ENCODE results near the gene PNPLA7.
"Not testable (repeated sequence)": the region's sequence is repeated elsewhere in the genome, so short reads cannot be mapped to it uniquely, and the experiment has no call there.

Gene PNPLA7

DNA sequence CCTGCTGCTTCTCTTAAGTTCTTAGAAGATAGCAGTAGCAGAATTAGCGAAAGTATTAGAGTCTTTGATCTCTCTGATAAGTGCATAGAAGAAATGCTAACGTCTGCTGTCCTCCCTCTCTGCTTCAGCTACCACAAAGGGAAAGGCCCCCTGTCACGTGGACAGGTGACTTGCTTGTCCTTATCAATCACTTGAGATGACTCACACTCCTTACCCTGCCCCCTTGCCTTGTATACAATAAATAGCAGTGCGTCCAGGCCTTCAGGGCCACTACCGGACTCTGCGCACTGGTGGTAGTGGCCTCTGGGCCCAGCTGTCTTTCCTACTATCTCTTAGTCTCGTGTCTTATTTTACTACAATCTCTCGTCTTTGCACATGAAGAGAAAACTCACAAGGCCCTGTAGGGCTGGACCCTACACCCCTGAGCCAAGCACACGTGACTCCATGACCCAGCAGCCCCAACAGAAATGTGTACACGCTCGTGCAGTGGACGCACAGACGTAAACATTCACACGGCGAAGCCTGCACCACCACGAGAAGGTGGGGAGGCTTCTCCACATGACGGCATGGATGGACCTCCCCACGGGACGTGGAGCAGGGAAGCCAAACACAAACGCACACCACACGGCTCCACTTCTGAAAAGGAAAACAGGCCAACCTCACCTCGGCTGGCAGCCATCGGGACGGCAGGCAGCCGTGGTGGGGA is 38.3 kb downstream of the PNPLA7 start:
- DNase-seq = no peak

DNA sequence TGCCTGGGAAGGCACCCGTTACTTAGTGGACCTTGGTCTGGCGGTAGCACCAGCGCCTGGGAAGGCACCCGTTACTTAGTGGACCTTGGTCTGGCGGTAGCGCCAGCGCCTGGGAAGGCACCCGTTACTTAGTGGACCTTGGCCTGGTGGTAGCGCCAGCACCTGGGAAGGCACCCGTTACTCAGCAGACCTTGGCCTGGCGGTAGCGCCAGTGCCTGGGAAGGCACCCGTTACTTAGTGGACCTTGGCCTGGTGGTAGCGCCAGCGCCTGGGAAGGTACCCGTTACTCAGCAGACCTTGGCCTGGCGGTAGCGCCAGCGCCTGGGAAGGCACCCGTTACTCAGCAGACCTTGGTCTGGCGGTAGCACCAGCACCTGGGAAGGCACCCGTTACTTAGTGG is 39.1 kb downstream of the PNPLA7 start:
- not testable (repeated sequence) for DNase-seq

DNA sequence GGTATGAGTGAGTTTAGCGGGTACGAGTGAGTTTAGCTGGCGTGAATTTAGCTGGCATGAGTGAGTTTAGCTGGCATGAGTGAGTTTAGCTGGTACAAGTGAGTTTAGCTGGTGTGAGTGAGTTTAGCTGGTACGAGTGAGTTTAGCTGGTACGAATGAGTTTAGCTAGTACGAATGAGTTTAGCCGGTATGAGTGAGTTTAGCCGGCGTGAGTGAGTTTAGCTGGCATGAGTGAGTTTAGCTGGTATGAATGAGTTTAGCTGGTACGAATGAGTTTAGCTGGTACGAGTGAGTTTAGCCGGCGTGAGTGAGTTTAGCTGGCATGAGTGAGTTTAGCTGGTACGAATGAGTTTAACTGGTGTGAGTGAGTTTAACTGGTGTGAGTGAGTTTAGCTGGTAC is 41.0 kb downstream of the PNPLA7 start:
- no peak for DNase-seq

DNA sequence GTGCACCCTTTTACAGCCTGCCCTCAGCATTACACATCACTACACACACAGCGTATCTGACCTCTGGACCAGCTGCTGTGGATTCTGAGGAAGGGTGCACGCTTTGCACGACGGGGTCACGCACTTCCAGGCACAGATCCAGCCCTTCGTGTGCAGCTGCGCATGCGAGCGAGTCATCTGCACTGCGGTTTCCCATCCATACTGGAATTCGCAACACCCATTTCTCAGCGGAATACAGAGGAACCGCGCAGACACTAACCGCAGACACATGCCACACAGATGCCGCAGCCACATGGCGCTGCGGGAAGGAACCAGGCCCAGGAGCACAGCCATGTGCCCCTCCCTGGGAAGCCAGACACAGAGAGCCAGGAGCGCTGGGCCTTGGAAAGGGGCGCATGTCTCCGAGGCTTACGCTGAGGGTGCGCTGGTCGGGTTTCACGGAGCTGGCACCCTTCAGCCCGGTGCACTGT is 43.5 kb downstream of the PNPLA7 start:
- no peak for DNase-seq

DNA sequence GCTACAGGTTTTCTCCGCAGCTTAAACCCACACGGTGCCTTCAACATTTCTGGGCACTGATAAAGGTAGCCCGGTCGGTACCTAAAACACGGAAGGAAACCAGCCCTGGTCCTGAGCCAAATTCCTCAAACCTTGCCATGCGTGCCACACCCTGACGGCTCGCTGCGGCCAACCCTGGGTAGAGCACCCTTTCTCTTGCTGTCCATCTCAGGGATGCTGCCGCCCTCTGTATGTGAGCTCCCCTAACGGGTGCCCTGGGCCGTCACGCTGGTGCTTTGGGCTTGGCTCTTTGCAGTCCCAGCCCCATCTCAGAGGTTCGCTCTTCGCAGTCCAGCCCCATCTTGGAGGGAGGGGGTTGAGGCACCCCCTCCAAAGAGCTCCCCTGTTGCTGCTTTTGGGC is 43.9 kb downstream of the PNPLA7 start:
- no peak for DNase-seq

DNA sequence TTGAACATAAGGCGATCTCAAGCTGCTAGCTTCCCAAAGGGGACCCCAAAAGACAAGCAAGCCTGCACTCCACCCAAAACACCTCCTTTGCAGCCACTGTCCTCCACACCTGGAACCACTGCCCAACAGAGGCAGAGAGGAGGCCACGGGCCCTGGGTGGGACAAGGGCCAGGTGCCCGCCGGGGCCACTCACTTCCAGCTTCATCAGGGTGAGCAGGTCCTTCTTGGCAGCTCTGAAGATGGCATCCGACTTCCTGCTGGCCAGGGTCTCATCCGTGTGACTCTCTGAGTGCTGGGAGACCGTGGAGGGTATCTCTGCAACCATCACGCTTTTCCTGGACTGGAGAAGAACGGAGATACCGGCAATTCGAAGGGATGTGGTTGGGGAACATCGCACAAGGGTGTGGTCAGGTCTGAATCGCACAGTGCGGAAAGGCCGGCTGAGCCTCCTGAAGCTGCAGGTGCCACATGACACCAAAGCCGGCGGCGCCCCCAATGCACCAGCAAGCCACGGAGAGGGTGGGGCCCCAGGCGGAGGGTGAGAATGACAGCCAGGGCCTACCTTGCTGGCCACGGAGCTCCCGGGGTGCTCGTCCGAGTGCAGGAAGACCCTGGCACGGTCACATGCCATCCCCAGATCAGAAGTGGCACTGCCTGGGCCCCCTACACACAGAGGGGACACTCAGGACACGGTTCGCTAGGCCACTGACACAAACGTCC is 44.6 kb downstream of the PNPLA7 start:
- DNase-seq = no peak

DNA sequence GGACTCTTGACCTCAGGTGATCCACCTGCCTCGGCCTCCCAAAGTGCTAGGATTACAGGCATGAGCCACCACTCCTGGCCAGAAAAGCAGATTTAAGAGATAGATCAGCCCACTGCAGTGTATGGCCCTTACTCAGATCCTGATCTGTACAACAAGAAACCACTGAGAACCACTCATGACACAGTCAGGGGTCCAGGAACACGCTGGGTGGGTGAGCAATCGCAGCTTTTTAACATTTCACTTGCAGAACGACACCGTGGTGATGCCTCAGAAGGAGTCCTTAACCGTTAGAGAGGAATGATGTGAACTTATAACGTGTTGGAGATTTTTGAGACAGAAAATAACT is 45.8 kb downstream of the PNPLA7 start:
- no peak for DNase-seq

DNA sequence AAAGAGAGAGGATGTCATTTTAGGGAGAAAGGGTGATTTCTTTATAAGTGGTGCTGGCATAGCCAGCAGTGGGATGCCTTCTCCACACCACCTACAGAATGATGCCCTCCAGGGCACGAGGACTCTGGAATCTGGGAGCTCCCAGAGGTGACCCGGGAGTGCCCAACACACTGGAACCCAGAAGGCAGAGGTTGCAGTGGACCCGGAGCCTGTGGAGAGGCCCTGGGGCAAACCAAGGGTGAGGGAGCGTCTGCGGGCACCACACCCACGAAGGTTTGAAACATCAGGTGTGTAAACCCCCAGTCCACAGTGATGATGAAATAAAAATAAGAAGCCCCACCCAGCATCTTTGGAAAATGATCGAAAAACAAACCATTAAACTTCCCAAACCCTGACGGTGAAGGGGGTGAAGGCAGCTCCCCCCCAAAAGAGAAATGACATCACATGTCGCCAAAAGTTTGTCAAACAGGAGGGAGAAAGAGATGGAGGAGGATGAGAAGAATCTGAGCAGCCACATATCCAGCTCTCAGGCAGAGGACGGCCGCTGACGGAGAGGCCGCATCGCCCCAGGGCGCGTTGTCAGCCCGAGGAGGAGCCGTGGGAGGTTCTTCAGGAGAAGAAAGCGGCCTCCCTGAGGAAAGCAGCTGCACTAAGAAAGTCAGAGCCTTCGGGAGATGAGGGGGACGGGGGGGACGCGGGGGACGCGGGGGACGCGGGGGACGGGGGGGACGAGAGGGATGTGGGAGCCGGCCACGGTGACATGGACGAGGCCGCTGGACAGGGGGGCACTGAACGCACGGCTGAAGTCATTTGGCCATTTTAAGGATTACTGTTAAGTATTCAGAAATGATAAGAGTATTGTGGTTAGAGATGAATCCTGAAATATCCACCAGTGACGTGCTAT is 47.9 kb downstream of the PNPLA7 start:
- no peak for DNase-seq

DNA sequence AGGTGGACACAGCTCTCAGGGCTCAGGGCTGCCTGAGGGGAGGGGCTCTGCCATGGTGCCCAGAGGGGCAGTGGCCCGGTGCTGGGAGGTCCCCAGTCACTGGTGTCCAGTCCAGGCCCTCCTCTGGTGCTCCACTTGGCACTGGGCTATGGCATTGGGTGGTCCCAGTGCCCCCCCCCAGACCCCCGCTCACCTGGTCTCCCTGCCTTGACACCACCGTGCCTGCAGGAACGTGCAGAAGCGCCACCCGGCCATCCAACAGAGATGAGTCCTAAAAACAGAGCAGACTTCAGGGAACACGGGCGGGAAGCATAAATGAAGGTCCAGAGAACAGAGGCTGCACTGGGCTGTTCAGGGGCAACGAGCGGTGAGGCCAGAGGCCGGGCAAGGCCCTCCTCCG is 48.7 kb downstream of the PNPLA7 start:
- DNase-seq = no peak

DNA sequence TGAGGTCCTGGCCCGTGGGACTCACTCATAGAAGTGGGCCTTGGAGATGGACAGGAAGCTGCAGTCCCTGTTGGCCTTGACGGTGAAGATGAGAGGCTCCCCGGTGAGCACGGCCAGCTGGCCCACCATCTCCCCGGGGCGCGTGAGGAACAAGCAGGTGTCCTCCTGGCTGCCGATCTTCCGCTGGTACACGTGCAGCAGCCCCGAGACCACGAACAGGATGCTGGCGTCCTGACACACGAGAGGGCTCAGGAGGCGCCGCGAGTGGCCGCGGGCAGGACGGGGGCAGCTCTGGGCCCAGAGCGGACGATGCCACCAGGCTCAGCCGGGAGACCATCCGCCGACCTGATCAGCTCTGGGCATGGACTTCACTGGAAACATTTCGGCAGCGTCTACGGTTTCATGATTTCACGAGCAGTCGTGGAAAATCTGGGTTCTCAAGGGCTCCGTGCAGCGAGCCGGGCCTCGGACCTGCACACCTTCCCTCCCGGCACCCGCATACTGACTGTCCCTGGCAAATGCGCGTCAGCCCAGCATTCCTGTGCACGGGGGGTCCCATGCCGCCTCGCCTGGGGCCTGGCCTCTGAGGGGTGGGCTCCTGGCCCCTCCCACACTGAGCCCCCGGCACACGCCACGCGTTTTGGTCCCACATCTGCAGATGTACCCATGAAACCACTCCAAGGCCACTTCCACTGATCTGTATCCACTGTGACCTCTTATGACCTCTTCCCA is 49.4 kb downstream of the PNPLA7 start:
- DNase-seq = no peak

DNA sequence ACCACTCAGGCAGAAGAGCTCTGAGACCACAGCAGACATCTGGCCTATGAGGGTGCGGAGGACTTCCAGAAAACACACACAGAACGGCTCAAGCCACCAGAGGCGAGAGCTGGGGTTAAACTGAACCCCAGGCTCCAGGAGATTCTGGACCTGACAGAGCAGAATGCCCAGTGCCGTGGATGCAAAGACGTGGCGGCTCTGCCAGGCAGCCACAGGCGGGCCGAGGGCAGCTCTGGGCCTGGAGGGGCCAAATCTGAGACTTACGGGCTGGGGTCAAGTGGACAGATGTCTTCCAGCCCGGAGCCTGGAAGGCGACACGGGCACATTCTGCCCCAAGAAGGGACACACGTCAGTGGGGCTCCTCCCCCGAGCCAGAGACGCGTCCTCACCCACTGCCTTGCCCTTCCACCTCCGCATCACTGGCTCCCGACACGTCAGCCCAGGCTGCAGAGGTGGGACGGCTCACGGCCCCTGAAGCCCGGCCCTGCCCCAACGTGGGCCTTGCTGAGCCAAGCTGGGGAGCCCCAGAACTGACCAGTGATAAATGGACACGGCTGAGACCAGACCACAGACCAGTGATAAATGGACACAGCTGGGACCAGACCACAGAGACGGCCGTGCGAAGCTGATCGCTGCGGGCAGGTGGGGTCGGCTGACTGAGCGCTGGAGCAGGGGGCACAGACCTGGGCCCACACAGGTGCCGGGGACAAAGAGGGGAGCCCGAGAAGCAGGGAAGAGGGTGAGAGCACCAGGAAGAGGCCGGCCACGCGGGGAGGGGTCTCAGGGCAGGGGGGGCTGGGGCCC is 50.1 kb downstream of the PNPLA7 start:
- no peak for DNase-seq

DNA sequence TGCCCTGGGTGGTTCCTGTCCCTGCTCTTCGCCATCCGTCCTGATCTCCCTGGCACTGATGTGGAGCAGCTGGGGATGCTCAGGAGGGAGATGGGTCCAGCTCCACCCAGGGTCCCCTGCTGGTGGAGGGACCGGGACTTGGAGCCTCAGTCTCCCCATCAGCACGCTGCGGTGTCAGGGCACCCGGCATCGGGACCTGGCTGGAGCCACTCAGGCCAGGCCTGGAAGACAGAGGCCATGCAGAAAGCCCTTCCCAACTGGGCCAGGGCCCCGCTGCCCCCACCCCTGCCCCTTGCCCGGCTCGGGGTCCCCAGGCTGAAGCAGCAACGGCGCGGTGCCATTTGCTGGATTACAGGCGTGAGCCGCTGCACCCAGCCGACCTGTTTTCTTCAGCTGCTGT is 50.8 kb downstream of the PNPLA7 start:
- DNase-seq = no peak

DNA sequence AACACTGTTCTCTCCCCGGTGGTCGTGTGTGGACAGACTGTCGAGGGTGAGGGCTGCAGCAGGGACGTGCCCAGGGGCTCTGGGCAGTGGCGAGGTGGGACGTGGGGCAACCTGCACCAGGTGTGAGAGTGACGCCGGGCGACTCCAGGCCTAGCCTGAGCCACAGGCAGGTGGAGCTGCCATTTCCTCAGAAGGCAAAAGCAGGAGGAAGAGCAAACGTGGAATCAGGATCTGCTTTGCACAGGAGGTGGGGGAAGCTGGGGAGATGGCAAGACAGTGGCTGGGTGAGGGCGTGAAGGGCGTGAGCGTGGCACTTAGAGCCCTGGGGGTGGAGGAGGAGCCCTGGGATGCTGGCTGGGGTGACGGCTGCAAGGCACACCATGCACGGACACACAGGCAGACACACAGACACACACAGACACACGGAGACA is 51.5 kb downstream of the PNPLA7 start:
- DNase-seq = no peak

DNA sequence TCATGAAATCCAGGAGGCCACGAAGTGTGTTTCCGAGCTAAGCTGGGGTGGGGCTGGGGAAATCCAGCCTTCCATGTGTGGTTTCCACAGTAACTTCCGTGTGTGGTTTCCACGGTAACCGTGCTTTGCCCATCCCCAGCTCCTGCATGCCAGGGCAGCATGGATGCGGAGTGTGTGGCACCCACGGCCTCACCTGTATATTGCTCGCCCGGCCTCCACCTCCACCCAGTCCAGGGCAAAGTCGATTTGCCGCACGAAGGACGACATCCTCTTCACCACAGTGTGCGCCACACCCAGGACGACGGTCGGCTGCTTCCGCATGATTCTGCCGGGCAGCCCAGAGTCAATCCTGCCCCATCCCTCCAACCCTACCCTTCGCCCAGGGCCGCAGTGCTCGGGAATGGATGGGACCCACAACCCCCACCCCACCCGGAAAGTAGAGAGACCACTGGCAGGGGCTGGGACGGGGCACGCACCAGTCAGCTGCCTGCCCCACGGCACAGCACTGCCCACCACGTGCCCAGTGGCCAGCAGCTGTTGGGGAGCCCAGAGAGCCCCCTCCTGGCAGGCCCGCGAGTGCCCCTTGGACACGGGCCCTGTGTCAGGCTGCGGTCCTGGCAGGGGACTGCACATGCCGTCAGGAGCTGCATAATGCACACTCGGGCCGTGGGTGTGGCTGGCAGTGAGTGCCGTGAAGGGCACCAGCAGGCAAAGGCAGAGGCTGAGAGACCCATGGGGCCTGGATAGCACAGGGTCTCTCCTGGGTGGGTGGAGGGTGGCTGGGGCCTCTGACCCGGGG is 52.1 kb downstream of the PNPLA7 start:
- DNase-seq = no peak

DNA sequence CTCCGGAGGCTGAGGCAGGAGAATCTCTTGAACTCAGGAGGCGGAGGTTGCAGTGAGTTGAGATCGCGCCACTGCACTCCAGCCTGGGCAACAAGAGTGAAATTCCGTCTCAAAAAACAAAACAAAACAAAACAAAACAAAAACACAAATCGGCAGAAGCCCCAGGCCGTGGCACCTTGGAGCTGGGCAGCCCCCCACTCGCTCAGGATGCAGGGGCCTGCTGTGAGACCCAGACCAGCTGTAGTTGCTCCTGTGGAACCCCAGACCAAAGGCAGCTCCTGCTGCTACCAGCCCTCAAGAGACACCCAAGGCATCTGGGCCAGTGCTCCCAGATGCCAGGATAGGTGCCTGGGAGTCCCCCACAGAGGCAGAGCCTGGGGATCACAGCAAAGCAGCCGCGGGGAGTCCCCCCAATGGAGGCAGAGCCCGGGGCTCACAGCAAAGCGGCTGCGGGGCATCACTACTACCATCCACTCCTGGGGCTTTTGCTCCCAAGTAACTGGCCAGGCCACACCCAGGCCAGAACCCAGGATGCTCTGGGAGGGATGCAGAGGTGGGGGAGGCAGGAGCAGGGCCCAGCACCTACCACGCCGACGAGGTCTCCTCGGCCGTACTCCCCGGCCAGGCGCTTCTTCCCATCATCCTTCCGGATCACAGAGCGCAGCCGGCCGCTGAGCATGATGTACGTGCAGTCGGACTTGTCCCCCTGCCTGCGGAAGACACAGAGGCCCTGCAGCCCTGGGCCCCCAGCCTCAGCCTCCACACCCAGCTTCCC is 53.4 kb downstream of the PNPLA7 start:
- DNase-seq = no peak

DNA sequence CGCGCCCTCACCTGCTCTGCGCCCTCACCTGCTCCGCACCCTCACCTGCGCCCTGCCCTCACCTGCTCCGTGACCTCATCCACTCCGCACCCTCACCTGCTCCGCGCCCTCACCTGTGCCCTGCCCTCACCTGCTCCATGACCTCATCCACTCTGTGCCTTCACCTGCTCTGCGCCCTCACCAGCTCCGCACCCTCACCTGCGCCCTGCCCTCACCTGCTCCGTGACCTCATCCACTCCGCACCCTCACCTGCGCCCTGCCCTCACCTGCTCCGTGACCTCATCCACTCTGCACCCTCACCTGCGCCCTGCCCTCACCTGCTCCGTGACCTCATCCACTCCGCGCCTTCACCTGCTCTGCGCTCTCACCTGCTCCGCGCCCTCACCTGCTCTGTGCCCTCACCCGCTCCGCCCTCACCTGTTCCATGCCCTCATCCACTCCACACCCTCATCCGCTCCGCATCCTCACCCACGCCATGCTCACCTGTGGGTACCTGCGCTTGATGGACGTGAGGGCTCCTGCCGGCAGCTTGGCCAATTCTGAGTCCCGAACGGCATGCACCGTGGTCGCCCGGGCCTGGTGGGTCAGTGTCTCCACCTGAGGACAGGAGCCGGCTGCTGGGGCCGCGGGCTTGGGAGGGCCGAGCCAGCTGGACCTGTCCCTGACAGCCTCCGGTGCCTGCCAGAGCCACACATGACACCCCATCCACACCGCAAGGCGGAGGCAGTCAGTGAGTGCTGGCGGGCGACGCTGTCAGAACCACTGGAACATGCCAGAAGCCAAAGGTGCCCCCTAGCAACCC is 55.5 kb downstream of the PNPLA7 start:
- DNase-seq = no peak

DNA sequence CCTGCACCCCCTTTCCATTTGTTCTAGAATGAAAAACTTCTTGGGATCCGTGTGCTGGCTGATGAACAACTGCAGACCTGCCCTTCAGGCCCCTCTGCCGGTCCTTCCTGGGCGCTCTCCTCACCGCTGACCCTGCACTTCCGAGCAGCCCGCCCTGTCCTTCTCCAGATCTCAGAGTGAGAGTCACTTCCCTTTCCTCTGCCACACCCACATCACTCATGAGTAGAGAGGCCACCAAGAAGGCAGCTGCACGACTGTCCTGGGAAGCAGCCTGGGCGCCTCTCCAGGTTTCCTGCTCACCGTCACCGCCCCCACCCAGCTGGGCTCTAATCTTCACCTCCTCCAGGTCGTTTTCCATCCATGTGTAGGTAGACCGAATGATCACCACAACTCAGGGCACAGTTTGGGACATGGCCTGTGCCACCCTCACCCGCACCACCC is 56.1 kb downstream of the PNPLA7 start:
- no peak for DNase-seq

DNA sequence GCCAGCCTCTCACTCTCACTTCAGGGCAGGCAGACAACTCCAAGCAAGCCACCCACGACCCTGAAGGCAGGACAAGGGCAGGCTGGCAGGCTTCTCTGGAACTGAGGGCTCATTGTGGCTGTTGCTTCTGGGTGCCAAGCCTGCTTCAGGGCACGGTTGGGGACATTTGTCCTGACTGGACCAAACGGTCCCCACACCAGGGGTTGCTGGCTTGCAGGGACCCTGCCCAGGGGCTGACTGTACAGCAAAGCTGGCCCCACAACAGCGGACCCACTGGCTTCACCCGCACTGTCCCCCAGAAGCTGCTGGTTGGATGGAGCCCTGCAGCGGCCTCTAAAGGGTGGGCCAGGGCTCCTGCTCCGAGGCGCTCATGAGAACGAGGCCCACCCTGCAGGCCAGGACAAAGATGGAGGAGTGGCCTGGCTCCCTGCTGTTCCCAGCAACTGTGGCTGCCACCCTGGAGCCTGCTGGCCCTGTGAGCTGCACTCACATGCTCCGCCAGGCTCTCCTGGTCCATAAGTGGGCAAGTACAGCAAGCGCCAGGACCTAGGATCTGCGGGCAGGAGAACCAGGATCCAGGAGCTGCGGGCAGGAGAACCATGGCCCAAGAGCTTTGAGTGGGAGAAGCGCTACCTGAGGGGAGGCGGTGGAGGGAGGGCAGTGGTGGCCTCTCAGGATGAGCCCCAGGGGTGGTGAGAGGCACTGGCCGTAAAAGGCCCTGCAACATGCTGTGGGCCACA is 56.7 kb downstream of the PNPLA7 start:
- DNase-seq = no peak

Measured in NCI-H446 (cell line).